Measurements from ENCODE around the gene ACKR3. TPM values are rescaled to one million over a fixed set of nuclear protein-coding genes. Genes with fewer than 3 reads are reported as not detected.
A peak's percentile ranks its signal among the peaks of the same experiment; 100 is the strongest.

ACKR3 gene
- total RNA-seq, 4 donors from 2014 or later: 22.9 to 115 (median 64.6) TPM

DNA sequence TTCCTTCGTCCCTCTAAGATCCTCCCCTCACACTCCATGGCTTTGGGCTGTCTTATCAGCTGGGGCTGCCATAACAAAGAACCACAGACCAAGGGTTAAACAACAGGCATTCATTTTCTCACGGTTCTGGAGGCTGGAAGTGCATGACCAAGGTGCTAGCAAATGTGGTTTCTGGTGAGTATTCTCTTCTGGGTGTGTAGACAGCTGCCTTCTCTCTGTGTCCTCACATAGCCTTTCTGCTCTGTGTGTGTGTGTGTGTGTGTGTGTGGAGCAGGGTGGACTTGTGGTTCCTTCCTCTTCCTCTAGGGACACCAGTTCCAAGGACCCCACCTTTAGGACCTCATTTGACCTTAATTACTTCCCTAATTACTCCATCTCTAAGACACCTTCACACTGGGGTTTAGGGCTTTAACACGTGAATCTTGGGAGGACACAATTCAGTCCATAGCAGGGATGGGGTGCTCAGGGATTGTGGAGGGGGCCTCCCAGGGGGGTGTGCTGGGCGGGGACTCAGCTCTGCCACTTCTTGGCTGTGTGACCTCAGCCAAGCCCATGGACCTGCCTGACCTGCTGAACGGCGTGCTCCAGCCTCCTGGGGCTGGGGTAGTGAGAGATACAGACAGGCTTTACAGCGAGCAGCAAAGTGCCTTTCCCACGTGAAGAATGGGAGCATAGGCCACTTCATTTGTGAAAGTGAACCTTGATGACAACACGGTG, 38.0 kb downstream of the ACKR3 start:
- DNase-seq (ENCODE audit: low spot score): no peak
- TF ChIP-seq, protein P1, sequence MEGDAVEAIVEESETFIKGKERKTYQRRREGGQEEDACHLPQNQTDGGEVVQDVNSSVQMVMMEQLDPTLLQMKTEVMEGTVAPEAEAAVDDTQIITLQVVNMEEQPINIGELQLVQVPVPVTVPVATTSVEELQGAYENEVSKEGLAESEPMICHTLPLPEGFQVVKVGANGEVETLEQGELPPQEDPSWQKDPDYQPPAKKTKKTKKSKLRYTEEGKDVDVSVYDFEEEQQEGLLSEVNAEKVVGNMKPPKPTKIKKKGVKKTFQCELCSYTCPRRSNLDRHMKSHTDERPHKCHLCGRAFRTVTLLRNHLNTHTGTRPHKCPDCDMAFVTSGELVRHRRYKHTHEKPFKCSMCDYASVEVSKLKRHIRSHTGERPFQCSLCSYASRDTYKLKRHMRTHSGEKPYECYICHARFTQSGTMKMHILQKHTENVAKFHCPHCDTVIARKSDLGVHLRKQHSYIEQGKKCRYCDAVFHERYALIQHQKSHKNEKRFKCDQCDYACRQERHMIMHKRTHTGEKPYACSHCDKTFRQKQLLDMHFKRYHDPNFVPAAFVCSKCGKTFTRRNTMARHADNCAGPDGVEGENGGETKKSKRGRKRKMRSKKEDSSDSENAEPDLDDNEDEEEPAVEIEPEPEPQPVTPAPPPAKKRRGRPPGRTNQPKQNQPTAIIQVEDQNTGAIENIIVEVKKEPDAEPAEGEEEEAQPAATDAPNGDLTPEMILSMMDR (IDR thresholded peaks at IDR 0.05): no peak
- ATAC-seq (ENCODE audit: low FRiP score): no peak

DNA sequence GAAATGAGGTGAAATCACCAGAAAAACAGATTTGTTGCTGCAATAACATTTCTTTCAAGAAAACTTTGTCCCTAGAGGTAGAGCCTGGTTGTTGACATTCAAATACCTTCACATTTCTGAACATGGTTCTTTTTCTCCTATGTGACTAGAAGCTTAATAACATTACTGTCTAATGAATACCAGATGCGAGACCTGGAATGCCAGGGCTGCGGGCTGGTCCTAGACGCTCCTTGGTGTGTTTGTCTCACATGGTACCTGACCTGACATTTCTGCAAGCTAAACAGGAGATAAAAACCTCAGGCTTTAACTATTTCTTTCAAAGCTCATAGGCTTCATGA, 38.5 kb downstream of the ACKR3 start:
- ATAC-seq (ENCODE audit: low FRiP score): no peak
- DNase-seq (ENCODE audit: low spot score): no peak
- TF ChIP-seq, protein P1 (IDR thresholded peaks at IDR 0.05): no peak

DNA sequence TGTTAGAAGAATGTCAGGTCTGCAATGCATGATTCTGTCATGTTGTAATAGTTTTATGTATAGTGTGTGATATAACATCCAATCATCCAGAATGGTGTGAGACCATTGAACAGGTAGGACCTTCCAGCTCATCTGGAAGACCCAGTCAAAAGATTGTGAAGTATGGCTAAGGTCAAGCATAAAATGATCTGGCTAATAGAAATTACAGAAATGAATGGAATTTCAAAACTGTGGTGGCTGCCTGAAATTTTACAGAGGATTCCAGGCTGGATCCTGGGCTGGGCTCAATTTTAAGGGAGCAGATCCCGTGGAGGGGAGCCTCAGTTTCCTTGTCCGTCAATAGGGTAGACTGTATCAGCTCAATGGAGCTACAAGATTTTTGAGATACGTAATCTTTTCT, 39.1 kb downstream of the ACKR3 start:
- ATAC-seq (ENCODE audit: low FRiP score) (no peak), DNase-seq (ENCODE audit: low spot score) (no peak)
- TF ChIP-seq, protein P1 (IDR thresholded peaks at IDR 0.05): no peak

DNA sequence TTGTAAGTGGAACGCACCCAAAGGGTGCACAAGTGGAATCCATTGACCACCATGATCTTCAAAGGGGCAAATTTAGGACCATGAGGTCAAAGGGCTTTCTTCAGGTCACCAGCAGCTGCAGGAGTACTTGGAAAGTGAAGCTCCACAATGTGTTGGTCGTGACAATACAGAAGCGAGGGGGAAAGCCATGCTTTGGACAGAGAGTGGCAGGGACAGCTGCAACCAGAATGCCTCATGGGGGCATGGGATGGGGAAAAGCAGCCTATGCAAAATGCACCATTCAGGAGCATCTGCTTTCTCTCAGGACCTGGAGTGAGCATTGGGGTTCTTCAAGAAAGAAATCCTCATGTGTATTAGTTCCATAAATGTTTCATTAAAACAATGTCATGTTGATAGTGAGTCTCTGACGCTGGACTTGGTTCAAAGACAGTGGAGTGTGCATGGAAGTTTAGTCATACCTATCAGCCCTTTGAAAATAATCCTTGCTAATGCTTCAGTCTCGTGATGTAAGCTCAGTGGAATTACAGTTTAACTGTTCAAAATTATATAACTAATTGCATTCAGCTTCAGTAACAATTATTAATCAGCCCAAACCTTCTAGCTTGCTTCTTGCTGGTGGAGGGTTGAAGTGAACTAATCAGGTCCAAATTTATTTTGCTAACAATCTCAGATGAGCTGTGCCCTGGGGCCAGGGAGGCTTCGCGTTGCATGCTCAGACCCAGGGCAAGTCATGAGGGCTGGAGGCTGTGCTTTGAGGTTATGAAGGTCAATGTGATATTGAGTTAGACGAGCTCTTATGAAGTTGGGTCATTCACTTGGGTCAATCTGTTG, 41.6 kb downstream of the ACKR3 start:
- DNase-seq (ENCODE audit: low spot score): no peak
- TF ChIP-seq, protein P1 (IDR thresholded peaks at IDR 0.05): no peak
- ATAC-seq (ENCODE audit: low FRiP score): no peak

DNA sequence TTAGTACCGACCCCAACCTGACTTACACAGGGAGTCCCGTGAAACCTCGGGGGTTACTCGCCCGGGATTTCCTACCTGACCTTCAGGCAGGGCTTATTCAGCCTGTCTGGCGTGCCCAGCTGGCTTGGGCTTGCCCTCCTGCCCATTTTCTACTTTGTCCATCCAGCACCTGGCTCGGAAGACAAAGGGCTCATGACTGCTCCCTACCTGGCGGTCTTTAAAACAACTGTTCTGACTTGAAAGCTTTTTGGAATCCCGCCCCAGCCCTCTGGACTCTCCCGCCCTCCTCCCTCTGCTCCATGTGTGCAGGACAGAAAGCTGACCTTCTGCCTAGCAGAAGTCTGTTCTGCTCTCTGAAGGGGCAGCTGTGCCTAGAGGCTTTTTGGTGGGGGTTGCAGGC, 43.1 kb downstream of the ACKR3 start:
- no peak for DNase-seq (ENCODE audit: low spot score)
- TF ChIP-seq, protein P1 (IDR thresholded peaks at IDR 0.05): no peak
- ATAC-seq (ENCODE audit: low FRiP score): no peak

DNA sequence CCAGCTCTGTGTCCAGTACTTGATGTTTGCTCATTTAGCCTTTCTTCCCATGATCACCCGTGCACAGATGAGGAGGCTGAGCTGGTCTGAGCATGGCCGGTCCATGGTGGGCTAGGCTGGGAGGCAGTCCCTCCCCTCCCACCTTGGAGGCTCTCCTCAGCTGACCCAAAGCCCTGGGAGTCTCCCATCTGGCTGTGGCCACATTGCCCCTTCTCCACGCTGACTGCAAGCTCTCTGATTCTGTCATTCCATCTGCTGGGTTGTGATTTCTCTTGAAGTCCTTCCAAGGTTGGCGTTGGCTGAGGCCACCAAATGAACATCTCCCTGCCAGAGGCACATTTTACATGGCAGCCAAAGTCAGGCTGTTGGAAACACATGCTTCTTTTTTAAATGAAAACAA, 44.0 kb downstream of the ACKR3 start:
- TF ChIP-seq, protein P1 (IDR thresholded peaks at IDR 0.05): no peak
- ATAC-seq (ENCODE audit: low FRiP score) (peak; percentile 12), DNase-seq (ENCODE audit: low spot score) (no peak)

DNA sequence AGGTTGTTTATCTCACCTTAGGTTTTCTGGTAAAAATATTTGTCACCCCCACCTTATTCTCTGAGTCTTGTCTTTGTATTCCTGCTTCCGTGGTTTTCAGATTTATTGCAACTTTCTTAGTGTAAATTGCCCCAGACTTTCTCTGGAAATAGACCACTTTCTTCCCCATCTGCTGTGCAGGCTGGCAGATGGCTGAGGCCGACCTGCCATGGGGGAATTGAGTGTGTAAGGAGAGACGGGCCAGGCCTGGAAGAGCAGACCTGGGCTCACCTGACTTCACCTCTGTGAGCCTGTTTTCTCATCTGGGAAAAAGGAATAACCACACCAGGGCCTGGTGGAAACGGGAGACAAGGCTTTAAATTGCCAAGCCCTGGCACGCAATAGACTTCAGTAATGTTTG, 44.9 kb downstream of the ACKR3 start:
- ATAC-seq (ENCODE audit: low FRiP score) (no peak), DNase-seq (ENCODE audit: low spot score) (no peak)
- TF ChIP-seq, protein P1 (IDR thresholded peaks at IDR 0.05): no peak
